Measurements from ENCODE around the gene CAMTA1.
A peak's percentile ranks its signal among the peaks of the same experiment; 100 is the strongest.

CAMTA1 gene

GRCh38 chr1:7753641-7754040 is 968.4 kb downstream of the CAMTA1 start:
- peaks cover 15% of the 10 kb centered on the region for H3K4me1 Mint-ChIP-seq (ENCODE audit: low read depth)
- H3K36me3 Mint-ChIP-seq (ENCODE audit: low read depth): no peaks in the 10 kb centered on the region
- no peak overlapping the region for H3K27ac Mint-ChIP-seq
- intact Hi-C loops (cut with micrococcal nuclease): loop anchor here (10.0 kb wide), 1 partner anchor 101 kb away; the partner anchor contains the start of gene UTS2
- H3K4me3 Mint-ChIP-seq: no peak overlapping the region
- H3K9me3 Mint-ChIP-seq: no peaks in the 10 kb centered on the region
- no peaks in the 10 kb centered on the region for H3K27me3 Mint-ChIP-seq

DNA sequence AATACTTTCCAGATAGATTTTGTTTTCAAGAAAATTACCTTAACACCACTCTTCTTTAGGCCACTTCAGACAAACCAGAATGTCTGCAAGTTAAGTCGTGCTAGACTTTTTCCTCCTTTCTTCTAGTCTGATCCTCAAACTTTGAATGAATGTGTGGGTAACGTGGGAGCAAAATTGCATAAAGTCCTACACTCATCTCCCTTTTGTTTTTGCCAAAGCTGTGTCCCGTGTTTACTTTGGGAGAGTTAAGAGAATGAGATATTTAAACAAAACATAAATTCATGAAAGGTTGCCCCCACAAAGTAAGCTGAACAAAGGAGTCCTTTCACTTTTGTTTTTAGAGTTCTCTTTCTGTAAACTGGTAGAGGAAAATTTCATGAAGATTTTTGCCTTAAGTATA is 969.0 kb downstream of the CAMTA1 start:
- H3K36me3 Mint-ChIP-seq (ENCODE audit: low read depth): no peaks in the 10 kb centered on the region
- H3K9me3 Mint-ChIP-seq: no peaks in the 10 kb centered on the region
- no peak overlapping the region for H3K27ac Mint-ChIP-seq
- no peak overlapping the region for H3K4me3 Mint-ChIP-seq
- peaks cover 15% of the 10 kb centered on the region for H3K4me1 Mint-ChIP-seq (ENCODE audit: low read depth)
- H3K27me3 Mint-ChIP-seq: no peaks in the 10 kb centered on the region
- intact Hi-C loops (cut with micrococcal nuclease): loop anchor here (10.0 kb wide), 1 partner anchor 101 kb away; the partner anchor contains the start of gene UTS2

DNA sequence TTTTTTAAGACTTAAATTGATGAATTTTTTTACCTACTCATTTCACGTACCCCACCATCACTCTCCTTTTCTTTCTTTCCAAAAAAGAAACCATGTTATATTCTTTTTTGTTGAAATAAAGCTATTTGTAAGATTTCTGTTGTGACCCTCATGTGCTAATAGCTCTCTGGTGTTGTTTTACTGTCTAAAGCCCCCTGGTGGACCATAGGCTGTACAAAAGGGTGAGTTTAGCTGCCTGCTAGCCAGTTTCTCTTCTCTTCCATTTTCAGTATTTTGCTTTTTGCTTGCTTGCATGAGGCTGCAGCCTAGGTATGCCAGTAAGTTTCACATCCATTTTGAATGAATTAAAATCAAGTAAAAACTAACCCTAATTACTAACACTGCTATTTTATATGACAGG is 970.2 kb downstream of the CAMTA1 start:
- H3K4me3 Mint-ChIP-seq: no peak overlapping the region
- H3K27me3 Mint-ChIP-seq: no peaks in the 10 kb centered on the region
- H3K36me3 Mint-ChIP-seq (ENCODE audit: low read depth): no peaks in the 10 kb centered on the region
- no peak overlapping the region for H3K27ac Mint-ChIP-seq
- no peaks in the 10 kb centered on the region for H3K9me3 Mint-ChIP-seq
- peaks cover 15% of the 10 kb centered on the region for H3K4me1 Mint-ChIP-seq (ENCODE audit: low read depth)
- intact Hi-C loops (cut with micrococcal nuclease): loop anchor here (10.0 kb wide), 1 partner anchor 99 kb away; the partner anchor contains the start of gene UTS2

GRCh38 chr1:7760245-7760644 is 975.0 kb downstream of the CAMTA1 start:
- Mint-ChIP-seq H3K36me3 (ENCODE audit: low read depth) (no peaks in the 10 kb centered on the region), H3K27ac (no peak overlapping the region), H3K4me3 (no peak overlapping the region), H3K27me3 (no peaks in the 10 kb centered on the region), H3K9me3 (no peaks in the 10 kb centered on the region), H3K4me1 (ENCODE audit: low read depth) (no peaks in the 10 kb centered on the region)
- intact Hi-C loops (cut with micrococcal nuclease): no loop called here

GRCh38 chr1:7761103-7761502 is 975.8 kb downstream of the CAMTA1 start:
- no peaks in the 10 kb centered on the region for H3K9me3 Mint-ChIP-seq
- no peaks in the 10 kb centered on the region for H3K36me3 Mint-ChIP-seq (ENCODE audit: low read depth)
- H3K4me3 Mint-ChIP-seq: no peak overlapping the region
- H3K27me3 Mint-ChIP-seq: no peaks in the 10 kb centered on the region
- H3K27ac Mint-ChIP-seq: no peak overlapping the region
- peaks cover 2% of the 10 kb centered on the region for H3K4me1 Mint-ChIP-seq (ENCODE audit: low read depth)
- intact Hi-C loops (cut with micrococcal nuclease): no loop called here

- Mint-ChIP-seq H3K36me3 (ENCODE audit: low read depth) (peaks cover 24% of the 10 kb centered on the region), H3K4me3 (no peak overlapping the region), H3K27ac (peak overlapping the region; percentile 84), H3K9me3 (peaks cover 8% of the 10 kb centered on the region), H3K4me1 (ENCODE audit: low read depth) (peaks cover 27% of the 10 kb centered on the region), H3K27me3 (no peaks in the 10 kb centered on the region)
- intact Hi-C loops (cut with micrococcal nuclease): no loop called here
Observed at GRCh38 chr1:7767176-7767575, 981.9 kb downstream of the CAMTA1 start.

DNA sequence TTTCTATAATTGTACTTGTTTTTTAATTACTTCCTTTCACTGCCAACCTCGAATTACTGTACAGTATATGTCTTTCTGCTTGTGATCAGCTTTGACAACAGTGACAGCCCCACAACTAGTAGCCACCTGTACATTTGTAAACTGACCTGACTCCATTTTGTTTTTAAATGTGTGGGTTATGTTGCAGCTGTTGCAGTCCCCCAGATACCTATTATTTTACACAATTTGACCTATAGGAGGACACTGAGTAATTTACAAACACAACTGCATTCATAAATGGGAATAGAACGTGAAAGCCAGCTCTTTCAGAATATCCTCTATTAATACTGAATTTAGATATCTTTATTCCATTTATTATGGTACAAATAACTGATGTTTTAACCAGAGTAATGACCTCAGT is 983.3 kb downstream of the CAMTA1 start:
- Mint-ChIP-seq H3K36me3 (ENCODE audit: low read depth) (peaks cover 38% of the 10 kb centered on the region), H3K4me1 (ENCODE audit: low read depth) (peaks cover 41% of the 10 kb centered on the region), H3K4me3 (no peak overlapping the region), H3K27me3 (no peaks in the 10 kb centered on the region), H3K27ac (no peak overlapping the region), H3K9me3 (peaks cover 8% of the 10 kb centered on the region)
- intact Hi-C loops (cut with micrococcal nuclease): no loop called here

DNA sequence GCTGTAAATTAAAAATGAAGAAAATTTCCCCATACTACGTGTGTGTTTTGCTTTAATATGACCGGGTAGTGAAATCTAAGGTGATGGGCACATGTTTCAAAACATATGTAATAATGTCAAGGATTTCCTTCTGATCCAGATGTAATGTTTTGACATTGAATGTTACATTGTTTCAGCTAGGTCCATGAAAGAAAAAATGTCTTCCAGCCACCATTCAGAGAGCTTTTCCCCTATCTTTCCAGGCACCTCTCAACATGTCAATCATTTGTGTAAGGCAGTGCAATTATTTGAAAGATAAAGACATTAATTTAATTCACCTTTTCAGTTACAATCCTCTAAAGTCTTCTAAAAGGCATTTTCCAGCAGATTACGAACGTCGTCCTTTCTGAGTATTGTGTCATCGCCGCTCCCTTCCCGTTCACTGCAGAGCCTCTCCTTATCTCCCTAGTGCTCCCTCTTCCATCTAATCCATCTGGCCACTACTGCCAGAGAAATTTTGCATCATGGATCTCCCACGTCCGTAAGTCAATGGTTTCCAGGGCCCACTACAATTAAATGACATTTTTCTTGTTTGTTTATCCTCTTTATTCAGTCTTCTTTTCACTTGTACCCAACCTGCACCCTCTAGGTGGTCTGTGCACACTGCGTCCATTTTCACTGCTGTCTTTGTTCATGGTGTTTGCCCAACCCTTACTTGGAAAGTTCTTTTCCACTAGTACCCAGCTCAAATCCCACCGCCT is 984.6 kb downstream of the CAMTA1 start:
- Mint-ChIP-seq H3K27me3 (no peaks in the 10 kb centered on the region), H3K27ac (peak overlapping the region; percentile 99), H3K4me3 (peak overlapping the region; percentile 94), H3K9me3 (peaks cover 8% of the 10 kb centered on the region), H3K36me3 (ENCODE audit: low read depth) (peaks cover 51% of the 10 kb centered on the region), H3K4me1 (ENCODE audit: low read depth) (peaks cover 51% of the 10 kb centered on the region)
- intact Hi-C loops (cut with micrococcal nuclease): loop anchor here (2.0 kb wide), 1 partner anchor 65 kb away; no protein-coding TSS in a partner anchor

GRCh38 chr1:7770669-7770996 is 985.4 kb downstream of the CAMTA1 start:
- Mint-ChIP-seq H3K9me3 (peaks cover 8% of the 10 kb centered on the region), H3K4me3 (peak overlapping the region; percentile 94), H3K4me1 (ENCODE audit: low read depth) (peaks cover 54% of the 10 kb centered on the region), H3K36me3 (ENCODE audit: low read depth) (peaks cover 58% of the 10 kb centered on the region), H3K27me3 (no peaks in the 10 kb centered on the region), H3K27ac (peak overlapping the region; percentile 99)
- intact Hi-C loops (cut with micrococcal nuclease): loop anchor here (2.0 kb wide), 1 partner anchor 66 kb away; no protein-coding TSS in a partner anchor

DNA sequence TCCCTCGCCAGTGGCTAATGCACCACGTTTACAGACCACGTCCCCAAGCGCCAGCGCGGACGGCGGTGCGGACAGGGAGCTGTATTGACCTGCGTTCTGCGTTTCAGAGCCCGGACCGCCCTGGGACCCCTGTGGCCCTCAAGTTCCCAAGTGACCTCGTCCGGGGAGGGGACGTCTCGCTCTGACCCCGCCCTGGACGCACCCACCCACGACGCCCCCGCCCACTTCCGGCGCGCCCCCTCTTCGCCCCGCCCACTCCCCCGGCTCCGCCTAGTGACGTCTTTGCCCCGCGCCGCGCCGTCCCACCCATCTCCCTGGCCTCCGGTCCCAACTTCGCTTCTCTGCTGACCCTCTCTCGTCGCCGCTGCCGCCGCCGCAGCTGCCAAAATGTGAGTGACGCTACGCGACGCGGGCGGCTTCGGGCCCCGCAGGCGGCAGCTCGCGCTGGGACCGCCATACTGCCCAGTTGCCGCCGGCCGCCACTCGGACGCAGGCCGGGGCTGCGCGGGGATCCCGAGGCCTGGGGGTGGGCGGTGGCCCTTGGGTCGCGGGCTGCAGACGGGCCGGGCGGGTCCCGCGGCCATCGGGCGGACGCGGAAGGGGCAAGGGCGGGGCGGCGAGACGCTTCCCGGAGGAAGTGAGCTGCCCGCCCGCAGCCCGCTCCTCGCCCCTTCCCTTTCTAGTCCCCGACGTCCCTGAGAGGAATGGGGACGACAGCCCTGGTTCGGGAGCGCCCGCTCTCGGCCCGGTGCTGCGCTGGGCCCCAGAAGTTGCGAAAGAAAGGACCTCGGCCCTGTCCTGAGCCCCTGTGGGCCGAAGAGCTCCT is 986.0 kb downstream of the CAMTA1 start, which contains the start of gene VAMP3:
TSS of gene VAMP3 (plus strand) at position 300 of the 826 bp plus-strand sequence. CDS start at position 388, 88 bp downstream.
- H3K36me3 Mint-ChIP-seq (ENCODE audit: low read depth): peaks cover 64% of the 10 kb centered on the region
- H3K27me3 Mint-ChIP-seq: no peaks in the 10 kb centered on the region
- H3K9me3 Mint-ChIP-seq: peaks cover 8% of the 10 kb centered on the region
- H3K4me3 Mint-ChIP-seq: peak within 1 kb of the TSS; percentile 94
- peak within 1 kb of the TSS; percentile 99 for H3K27ac Mint-ChIP-seq
- intact Hi-C loops (cut with micrococcal nuclease): loop anchor here (1.0 to 2.0 kb wide), 2 partner anchors 12 to 66 kb away; no protein-coding TSS in a partner anchor
- H3K4me1 Mint-ChIP-seq (ENCODE audit: low read depth): peaks cover 52% of the 10 kb centered on the region

DNA sequence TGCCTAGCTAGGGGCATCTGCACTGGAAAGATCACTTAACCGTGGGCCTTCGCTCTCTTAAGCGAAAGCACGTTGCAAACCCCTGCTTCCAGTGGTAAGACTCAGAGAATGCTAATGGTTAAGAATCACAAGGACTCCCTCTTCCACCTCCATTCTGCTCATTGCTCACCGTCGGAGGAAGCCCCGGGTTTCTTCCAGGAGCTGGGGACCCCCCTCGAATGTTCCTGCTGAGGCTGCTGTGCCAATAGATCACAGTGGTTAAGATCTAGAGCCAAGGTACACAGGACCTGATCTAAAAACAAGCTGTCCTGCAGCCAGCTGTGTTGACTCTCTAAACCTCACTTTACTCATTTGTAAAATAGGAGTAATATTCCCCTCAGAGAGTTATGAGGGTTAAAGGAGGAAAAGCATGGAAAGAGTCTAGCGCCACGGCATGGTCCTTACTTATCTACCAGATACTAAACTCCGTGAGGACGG is 986.6 kb downstream of the CAMTA1 start:
- H3K27me3 Mint-ChIP-seq: no peaks in the 10 kb centered on the region
- peak overlapping the region; percentile 94 for H3K4me3 Mint-ChIP-seq
- intact Hi-C loops (cut with micrococcal nuclease): loop anchor here (1.0 to 2.0 kb wide), 2 partner anchors 11 to 67 kb away; no protein-coding TSS in a partner anchor
- peaks cover 8% of the 10 kb centered on the region for H3K9me3 Mint-ChIP-seq
- peaks cover 47% of the 10 kb centered on the region for H3K4me1 Mint-ChIP-seq (ENCODE audit: low read depth)
- peaks cover 71% of the 10 kb centered on the region for H3K36me3 Mint-ChIP-seq (ENCODE audit: low read depth)
- peak overlapping the region; percentile 99 for H3K27ac Mint-ChIP-seq

GRCh38 chr1:7777591-7777990 is 992.3 kb downstream of the CAMTA1 start:
- Mint-ChIP-seq H3K36me3 (ENCODE audit: low read depth) (peaks cover 96% of the 10 kb centered on the region), H3K9me3 (no peaks in the 10 kb centered on the region)

GRCh38 chr1:7778133-7778628 is 992.9 kb downstream of the CAMTA1 start:
- intact Hi-C loops (cut with micrococcal nuclease): no loop called here
- no peaks in the 10 kb centered on the region for H3K27me3 Mint-ChIP-seq
- no peaks in the 10 kb centered on the region for H3K9me3 Mint-ChIP-seq
- peaks cover 51% of the 10 kb centered on the region for H3K4me1 Mint-ChIP-seq (ENCODE audit: low read depth)
- H3K4me3 Mint-ChIP-seq: no peak overlapping the region
- peaks cover 91% of the 10 kb centered on the region for H3K36me3 Mint-ChIP-seq (ENCODE audit: low read depth)
- H3K27ac Mint-ChIP-seq: no peak overlapping the region

More at GRCh38 chr1:7777591-7777990, 992.3 kb downstream of the CAMTA1 start:
- Mint-ChIP-seq H3K4me3 (no peak overlapping the region), H3K27ac (no peak overlapping the region), H3K4me1 (ENCODE audit: low read depth) (peaks cover 51% of the 10 kb centered on the region), H3K27me3 (no peaks in the 10 kb centered on the region)
- intact Hi-C loops (cut with micrococcal nuclease): no loop called here

All from dendritic cell treated with granulocyte-macrophage colony-stimulating factor and Interleukin-4, amounts not matched to agents 40 ng/mL and 50 ng/mL, for 4 days (primary cell).